ENCODE measurements around the gene SORCS2. TPM values are rescaled to one million over a fixed set of nuclear protein-coding genes. Genes with fewer than 3 reads are reported as not detected.
"Not testable (repeated sequence)": the region's sequence is repeated elsewhere in the genome, so short reads cannot be mapped to it uniquely, and the experiment has no call there.

Gene SORCS2
- polyA plus RNA-seq, 1 donor from 2014 or later = not detected

GRCh38 chr4:7559316-7559715 lies 367.0 kb downstream of the SORCS2 start:
- Mint-ChIP-seq H3K27ac (no peak overlapping the region), H3K27me3 (no peaks in the 10 kb centered on the region), H3K4me3 (peak overlapping the region in 1 of 4 donors; percentile 54), H3K36me3 (no peaks in the 10 kb centered on the region), H3K4me1 (peaks cover 0 to 3% (median 0%) of the 10 kb centered on the region in 3 donors), H3K9me3 (peaks cover 6 to 14% (median 8%) of the 10 kb centered on the region in 3 donors)

GRCh38 chr4:7559741-7560395 lies 367.5 kb downstream of the SORCS2 start:
- no peak overlapping the region for H3K4me3 Mint-ChIP-seq
- no peak overlapping the region for H3K27ac Mint-ChIP-seq
- H3K4me1 Mint-ChIP-seq = no peaks in the 10 kb centered on the region

GRCh38 chr4:7561557-7561956 lies 369.2 kb downstream of the SORCS2 start:
- no peak overlapping the region for H3K4me3 Mint-ChIP-seq
- no peaks in the 10 kb centered on the region for H3K36me3 Mint-ChIP-seq
- H3K9me3 Mint-ChIP-seq = peaks cover 3 to 5% (median 4%) of the 10 kb centered on the region in 3 donors
- H3K27me3 Mint-ChIP-seq = no peaks in the 10 kb centered on the region
- no peak overlapping the region for H3K27ac Mint-ChIP-seq
- H3K4me1 Mint-ChIP-seq = no peaks in the 10 kb centered on the region

More at GRCh38 chr4:7559741-7560395, 367.5 kb downstream of the SORCS2 start:
- Mint-ChIP-seq H3K9me3 (peaks cover 3 to 10% (median 4%) of the 10 kb centered on the region in 3 donors), H3K27me3 (no peaks in the 10 kb centered on the region), H3K36me3 (no peaks in the 10 kb centered on the region)

GRCh38 chr4:7564242-7564641 lies 371.9 kb downstream of the SORCS2 start:
- Mint-ChIP-seq H3K27me3 (no peaks in the 10 kb centered on the region), H3K4me1 (no peaks in the 10 kb centered on the region), H3K9me3 (peaks cover 0 to 3% (median 0%) of the 10 kb centered on the region in 3 donors), H3K27ac (no peak overlapping the region), H3K4me3 (no peak overlapping the region), H3K36me3 (no peaks in the 10 kb centered on the region)

- H3K36me3 Mint-ChIP-seq = no peaks in the 10 kb centered on the region
- H3K4me3 Mint-ChIP-seq = no peak overlapping the region
- H3K4me1 Mint-ChIP-seq = no peaks in the 10 kb centered on the region
- H3K27me3 Mint-ChIP-seq = no peaks in the 10 kb centered on the region
- H3K9me3 Mint-ChIP-seq = peaks cover 0 to 3% (median 0%) of the 10 kb centered on the region in 3 donors
- no peak overlapping the region for H3K27ac Mint-ChIP-seq
Observed at GRCh38 chr4:7565483-7565882, 373.1 kb downstream of the SORCS2 start.

- H3K36me3 Mint-ChIP-seq = no peaks in the 10 kb centered on the region
- H3K27ac Mint-ChIP-seq = no peak overlapping the region
- H3K27me3 Mint-ChIP-seq = no peaks in the 10 kb centered on the region
- no peaks in the 10 kb centered on the region for H3K4me1 Mint-ChIP-seq
- peaks cover 0 to 7% (median 3%) of the 10 kb centered on the region in 3 donors for H3K9me3 Mint-ChIP-seq
- H3K4me3 Mint-ChIP-seq = no peak overlapping the region
Observed at GRCh38 chr4:7569810-7570783, 377.8 kb downstream of the SORCS2 start.

- Mint-ChIP-seq H3K9me3 (peaks cover 5 to 11% (median 7%) of the 10 kb centered on the region in 3 donors), H3K27ac (no peak overlapping the region), H3K4me3 (no peak overlapping the region), H3K27me3 (no peaks in the 10 kb centered on the region), H3K36me3 (no peaks in the 10 kb centered on the region), H3K4me1 (no peaks in the 10 kb centered on the region)
Observed at GRCh38 chr4:7571001-7571400, 378.7 kb downstream of the SORCS2 start.

- Mint-ChIP-seq H3K9me3 (peaks cover 10 to 17% (median 12%) of the 10 kb centered on the region in 3 donors), H3K27me3 (no peaks in the 10 kb centered on the region), H3K36me3 (peaks cover 2% of the 10 kb centered on the region), H3K4me1 (no peaks in the 10 kb centered on the region), H3K4me3 (peak overlapping the region in 1 of 4 donors; percentile 28), H3K27ac (no peak overlapping the region)
Observed at GRCh38 chr4:7571701-7572100, 379.4 kb downstream of the SORCS2 start.

GRCh38 chr4:7572894-7573293 lies 380.6 kb downstream of the SORCS2 start:
- peaks cover 9 to 21% (median 19%) of the 10 kb centered on the region in 3 donors for H3K9me3 Mint-ChIP-seq
- H3K4me1 Mint-ChIP-seq = no peaks in the 10 kb centered on the region
- H3K27me3 Mint-ChIP-seq = no peaks in the 10 kb centered on the region
- peaks cover 2% of the 10 kb centered on the region for H3K36me3 Mint-ChIP-seq
- H3K4me3 Mint-ChIP-seq = no peak overlapping the region
- no peak overlapping the region for H3K27ac Mint-ChIP-seq

- Mint-ChIP-seq H3K27me3 (no peaks in the 10 kb centered on the region), H3K4me1 (no peaks in the 10 kb centered on the region), H3K4me3 (peak overlapping the region in 1 of 4 donors; percentile 54), H3K36me3 (peaks cover 2% of the 10 kb centered on the region), H3K27ac (no peak overlapping the region), H3K9me3 (peaks cover 11 to 29% (median 24%) of the 10 kb centered on the region in 3 donors)
Observed at GRCh38 chr4:7573576-7574091, 381.3 kb downstream of the SORCS2 start.

- no peaks in the 10 kb centered on the region for H3K4me1 Mint-ChIP-seq
- H3K27me3 Mint-ChIP-seq = no peaks in the 10 kb centered on the region
- H3K9me3 Mint-ChIP-seq = peaks cover 13 to 33% (median 24%) of the 10 kb centered on the region in 3 donors
- H3K4me3 Mint-ChIP-seq = peak overlapping the region in 1 of 4 donors; percentile 33
- H3K36me3 Mint-ChIP-seq = peaks cover 2% of the 10 kb centered on the region
- H3K27ac Mint-ChIP-seq = no peak overlapping the region
Observed at GRCh38 chr4:7574287-7575014, 382.1 kb downstream of the SORCS2 start.

- peaks cover 2% of the 10 kb centered on the region for H3K36me3 Mint-ChIP-seq
- H3K27ac Mint-ChIP-seq = no peak overlapping the region
- H3K9me3 Mint-ChIP-seq = peaks cover 13 to 36% (median 24%) of the 10 kb centered on the region in 3 donors
- no peaks in the 10 kb centered on the region for H3K4me1 Mint-ChIP-seq
- H3K27me3 Mint-ChIP-seq = no peaks in the 10 kb centered on the region
- no peak overlapping the region for H3K4me3 Mint-ChIP-seq
Observed at GRCh38 chr4:7575426-7575825, 383.1 kb downstream of the SORCS2 start.

GRCh38 chr4:7577361-7578039 lies 385.2 kb downstream of the SORCS2 start:
- peaks cover 13 to 36% (median 22%) of the 10 kb centered on the region in 3 donors for H3K9me3 Mint-ChIP-seq
- H3K4me3 Mint-ChIP-seq, H3K36me3 Mint-ChIP-seq, H3K27me3 Mint-ChIP-seq, H3K4me1 Mint-ChIP-seq, H3K27ac Mint-ChIP-seq: not testable (repeated sequence)

GRCh38 chr4:7581477-7581876 lies 389.1 kb downstream of the SORCS2 start:
- H3K36me3 Mint-ChIP-seq = peaks cover 2% of the 10 kb centered on the region
- peaks cover 10 to 32% (median 13%) of the 10 kb centered on the region in 3 donors for H3K9me3 Mint-ChIP-seq
- no peak overlapping the region for H3K27ac Mint-ChIP-seq
- H3K27me3 Mint-ChIP-seq = no peaks in the 10 kb centered on the region
- H3K4me1 Mint-ChIP-seq = no peaks in the 10 kb centered on the region
- H3K4me3 Mint-ChIP-seq = no peak overlapping the region
